ENCODE measurements around the gene ZNF804B. TPM values are rescaled to one million over a fixed set of nuclear protein-coding genes. Genes with fewer than 3 reads are reported as not detected.
A peak's percentile ranks its signal among the peaks of the same experiment; 100 is the strongest.

ZNF804B gene
- total RNA-seq, 6 experiments from 2014 or later = not detected

GRCh38 chr7:88985295-88985694 is 225.8 kb downstream of the ZNF804B start:
- Histone ChIP-seq H3K27ac (no peak overlapping the region), H3K9me3 (no peaks in the 10 kb centered on the region), H3K27me3 (no peaks in the 10 kb centered on the region), H3K36me3 (no peaks in the 10 kb centered on the region), H3K4me3 (no peak overlapping the region), H3K4me1 (no peaks in the 10 kb centered on the region)
- TF ChIP-seq CTCF (IDR thresholded peaks at IDR 0.05) = no peak
- no peak for TF ChIP-seq POLR2A (IDR thresholded peaks at IDR 0.05)
- no peak for ATAC-seq
- WGBS (ENCODE audit: insufficient coverage, low coverage, low lambda C conversion rate, missing lambda C conversion rate) = 25% methylated on average over 5 of the region's 5 CpGs
- DNase-seq = no peak
- intact Hi-C loops (cut with DNase I) = no loop called here

GRCh38 chr7:89001306-89001705 is 241.8 kb downstream of the ZNF804B start:
- Histone ChIP-seq H3K27ac (no peak overlapping the region), H3K36me3 (no peaks in the 10 kb centered on the region)

GRCh38 chr7:89002981-89003956 is 243.8 kb downstream of the ZNF804B start:
- TF ChIP-seq POLR2A (IDR thresholded peaks at IDR 0.05) (no peak), CTCF (IDR thresholded peaks at IDR 0.05) (no peak)
- DNase-seq = no peak
- Histone ChIP-seq H3K4me1 (no peaks in the 10 kb centered on the region), H3K27ac (no peak overlapping the region), H3K4me3 (peak overlapping the region in 1 of 3 donors; percentile 3), H3K36me3 (no peaks in the 10 kb centered on the region), H3K9me3 (no peaks in the 10 kb centered on the region), H3K27me3 (no peaks in the 10 kb centered on the region)
- intact Hi-C loops (cut with DNase I) = no loop called here
- WGBS (ENCODE audit: insufficient coverage, low coverage, low lambda C conversion rate, missing lambda C conversion rate) = 27% methylated on average over 4 of the region's 4 CpGs
- ATAC-seq = peak in 3 of 4 donors; percentile 21 to 49 (median 42)

More at GRCh38 chr7:89001306-89001705, 241.8 kb downstream of the ZNF804B start:
- intact Hi-C loops (cut with DNase I) = no loop called here
- Histone ChIP-seq H3K27me3 (no peaks in the 10 kb centered on the region), H3K4me1 (no peaks in the 10 kb centered on the region), H3K4me3 (no peak overlapping the region), H3K9me3 (no peaks in the 10 kb centered on the region)
- no peak for ATAC-seq
- no peak for TF ChIP-seq POLR2A (IDR thresholded peaks at IDR 0.05)
- TF ChIP-seq CTCF (IDR thresholded peaks at IDR 0.05) = no peak
- 54% methylated on average over 1 of the region's 1 CpG for WGBS (ENCODE audit: insufficient coverage, low coverage, low lambda C conversion rate, missing lambda C conversion rate)
- DNase-seq = no peak

- no peak for DNase-seq
- 80% methylated on average over 1 of the region's 5 CpGs for WGBS (ENCODE audit: insufficient coverage, low coverage, low lambda C conversion rate, missing lambda C conversion rate)
Observed at GRCh38 chr7:89012016-89012415, 252.5 kb downstream of the ZNF804B start.

More at GRCh38 chr7:89012016-89012415, 252.5 kb downstream of the ZNF804B start:
- intact Hi-C loops (cut with DNase I) = no loop called here
- no peaks in the 10 kb centered on the region for H3K9me3 ChIP-seq
- ATAC-seq = no peak
- H3K27ac ChIP-seq = no peak overlapping the region
- no peaks in the 10 kb centered on the region for H3K4me1 ChIP-seq
- no peak overlapping the region for H3K4me3 ChIP-seq
- H3K27me3 ChIP-seq = no peaks in the 10 kb centered on the region
- no peaks in the 10 kb centered on the region for H3K36me3 ChIP-seq
- TF ChIP-seq POLR2A (IDR thresholded peaks at IDR 0.05) = no peak
- TF ChIP-seq CTCF (IDR thresholded peaks at IDR 0.05) = no peak

Data from right lobe of liver (tissue), 6 donors.